HG03039 (cell line): ENCODE results near the gene MLIP.
"Not testable (repeated sequence)": the region's sequence is repeated elsewhere in the genome, so short reads cannot be mapped to it uniquely, and the experiment has no call there.

Source experiments
- ATAC-seq: cut with Tn5 transposase; IDR thresholded peaks from one replicate; pipeline ENCODE4 v1.9.1; 2021; ENCODE audit warnings: mild to moderate bottlenecking, moderate library complexity; ENCODE audit not compliant: unreplicated experiment

The MLIP gene

DNA sequence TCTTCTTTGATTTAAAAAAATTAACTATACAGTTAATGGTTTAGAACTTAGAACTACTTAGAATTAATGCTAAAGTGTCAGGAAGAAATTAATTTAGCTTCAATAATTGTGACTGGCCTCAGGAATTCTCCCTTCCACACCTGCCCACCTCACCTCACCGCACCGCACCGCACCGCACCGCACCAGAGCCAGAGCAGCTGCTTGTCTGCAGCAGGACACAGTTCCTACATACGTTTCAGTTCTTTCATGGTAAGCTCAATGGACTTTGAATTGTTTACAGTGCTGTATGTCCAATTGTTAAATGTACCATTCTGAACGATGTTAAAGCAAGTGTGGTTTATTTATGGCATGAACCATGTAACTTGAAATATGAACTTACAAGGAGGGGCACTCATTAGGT, 98.7 kb downstream of the MLIP start:
- ATAC-seq = not testable (repeated sequence)

GRCh38 chr6:54214286-54214685, 103.0 kb downstream of the MLIP start:
- ATAC-seq = no peak

GRCh38 chr6:54216336-54216735, 105.1 kb downstream of the MLIP start:
- no peak for ATAC-seq

DNA sequence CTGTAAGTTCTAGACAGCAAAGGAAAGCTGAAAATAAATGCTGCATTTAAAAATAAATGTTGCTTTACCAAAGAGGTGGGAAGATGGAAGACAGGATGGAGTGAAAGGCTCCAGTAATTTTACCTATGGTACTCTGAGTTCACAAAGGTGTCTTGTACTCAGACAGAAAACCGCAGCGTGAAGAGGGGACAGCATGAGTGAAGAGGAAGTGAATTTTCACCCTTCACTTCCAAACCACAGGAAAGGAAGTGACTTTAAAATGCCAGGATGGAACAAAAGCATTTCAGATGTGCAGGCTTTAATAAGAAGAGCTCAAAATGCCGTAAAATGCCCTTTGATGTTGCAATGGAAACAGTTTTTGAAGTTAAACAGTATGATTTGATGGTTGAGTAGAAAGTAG, 105.8 kb downstream of the MLIP start:
- ATAC-seq = no peak

DNA sequence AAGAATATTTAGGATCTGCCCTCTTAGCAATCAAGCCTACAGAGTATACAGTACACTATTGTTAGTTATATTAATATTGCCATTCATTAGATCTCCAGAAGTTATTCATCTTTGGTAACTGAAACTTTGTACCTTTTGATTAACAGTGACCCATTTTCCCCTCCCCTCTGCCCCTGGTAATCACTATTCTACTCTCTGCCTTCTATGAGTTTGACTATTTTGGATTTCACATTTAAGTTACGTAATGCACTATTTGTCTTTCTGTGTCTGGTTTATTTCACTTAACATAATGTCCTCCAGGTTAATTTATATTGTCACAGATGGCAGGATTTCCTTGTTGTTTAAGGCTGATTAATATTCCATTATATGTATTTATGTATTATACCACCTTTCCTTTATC, 111.0 kb downstream of the MLIP start:
- ATAC-seq = no peak

- ATAC-seq = no peak
Observed at GRCh38 chr6:54232703-54233102, 121.5 kb downstream of the MLIP start.

DNA sequence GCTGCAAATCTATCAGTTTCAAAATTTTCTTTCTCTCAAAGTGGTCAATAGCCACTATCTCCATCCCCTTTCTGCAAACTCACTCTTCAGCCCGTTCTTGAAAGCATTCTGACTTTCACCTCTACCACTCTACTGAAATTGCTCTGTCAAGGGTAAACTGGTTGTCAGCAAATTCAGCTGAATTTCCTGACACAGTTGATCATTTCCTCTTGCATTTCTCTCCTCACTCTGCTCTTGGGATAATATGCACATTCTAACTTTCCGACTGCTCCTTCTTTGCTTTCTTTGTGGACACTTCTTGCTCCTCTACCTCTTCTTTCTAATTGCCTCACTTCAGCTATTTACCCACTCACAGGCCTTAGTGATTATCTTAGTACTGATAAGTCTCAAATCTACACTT, 123.3 kb downstream of the MLIP start:
- no peak for ATAC-seq

DNA sequence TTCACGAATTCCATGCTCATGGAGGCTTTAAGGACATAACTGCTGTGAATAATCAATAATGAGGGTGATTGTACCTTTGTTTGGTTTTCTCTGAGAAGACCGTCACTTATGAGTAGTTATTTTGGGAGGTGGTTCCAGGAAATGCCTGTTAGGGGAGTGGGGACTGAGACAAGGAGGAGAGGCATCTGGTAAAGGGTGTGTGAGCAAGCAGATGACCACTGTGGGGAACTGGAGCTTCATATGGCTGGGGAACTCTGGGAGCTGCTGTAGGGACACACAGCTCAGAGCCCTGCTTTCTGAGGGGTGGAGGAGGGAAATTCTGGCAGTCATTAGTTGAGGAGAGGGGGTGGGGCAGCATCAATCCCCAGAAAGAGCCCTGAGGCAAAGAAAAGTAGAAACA, 125.7 kb downstream of the MLIP start:
- no peak for ATAC-seq

DNA sequence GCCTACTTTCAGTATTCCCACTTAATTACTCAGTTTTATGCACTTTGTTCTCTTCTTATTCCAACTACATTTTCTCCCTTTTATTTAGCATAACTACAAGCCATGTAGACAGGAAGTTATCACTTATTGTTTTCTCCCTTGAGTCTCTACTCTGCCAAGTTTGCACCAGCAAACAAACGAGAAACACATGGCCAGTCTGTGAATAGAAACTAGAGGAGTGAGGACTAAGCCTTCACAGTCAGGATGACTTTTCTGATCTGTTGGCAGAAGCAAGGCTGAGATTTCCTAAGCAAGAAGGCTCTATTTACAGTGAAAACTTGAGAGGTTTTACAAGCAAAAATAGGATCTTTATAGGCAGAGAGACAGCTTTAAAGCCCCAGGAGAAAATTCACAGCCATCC, 127.2 kb downstream of the MLIP start:
- ATAC-seq = no peak

- ATAC-seq = no peak
Observed at GRCh38 chr6:54243699-54244098, 132.5 kb downstream of the MLIP start.

DNA sequence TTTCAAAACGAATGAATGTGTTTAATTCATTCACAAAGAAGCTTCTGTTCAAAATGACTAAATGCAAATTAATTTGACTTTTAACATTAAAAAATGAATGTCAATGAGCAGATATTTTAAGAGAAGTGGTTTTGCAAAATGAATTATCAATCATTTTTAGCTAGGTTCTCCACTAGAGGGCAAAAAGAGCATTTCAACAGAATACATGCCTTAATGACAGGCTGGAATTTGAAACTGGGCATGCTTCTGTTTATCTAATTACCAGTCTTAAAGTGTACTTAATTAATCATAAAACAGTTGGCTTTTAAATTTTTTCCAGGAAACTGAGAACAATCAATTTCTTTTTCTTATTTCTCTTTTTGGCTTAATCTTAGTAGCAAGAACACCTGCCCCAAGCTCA, 133.2 kb downstream of the MLIP start:
- no peak for ATAC-seq

DNA sequence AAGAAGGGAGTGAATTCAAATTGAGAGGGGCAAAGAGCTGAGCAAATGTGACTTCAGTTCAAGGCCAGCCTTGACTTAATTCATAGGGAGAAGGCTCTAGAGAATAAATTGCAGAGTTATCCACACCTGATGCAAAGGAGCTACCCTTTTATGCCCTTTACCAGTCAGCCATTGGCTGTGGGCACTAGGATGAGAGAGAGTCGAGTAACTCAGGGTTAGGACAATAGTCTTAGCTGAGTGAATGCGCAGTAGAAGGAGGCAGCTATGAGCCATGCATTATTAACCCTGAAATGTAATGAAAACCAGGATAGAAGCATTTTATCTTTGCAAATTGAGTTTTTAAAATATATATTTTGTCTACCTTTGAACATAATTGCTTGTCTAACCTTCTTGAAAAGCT, 134.0 kb downstream of the MLIP start:
- no peak for ATAC-seq

GRCh38 chr6:54248319-54248718, 137.1 kb downstream of the MLIP start:
- ATAC-seq = no peak

GRCh38 chr6:54248994-54249393, 137.8 kb downstream of the MLIP start:
- no peak for ATAC-seq

DNA sequence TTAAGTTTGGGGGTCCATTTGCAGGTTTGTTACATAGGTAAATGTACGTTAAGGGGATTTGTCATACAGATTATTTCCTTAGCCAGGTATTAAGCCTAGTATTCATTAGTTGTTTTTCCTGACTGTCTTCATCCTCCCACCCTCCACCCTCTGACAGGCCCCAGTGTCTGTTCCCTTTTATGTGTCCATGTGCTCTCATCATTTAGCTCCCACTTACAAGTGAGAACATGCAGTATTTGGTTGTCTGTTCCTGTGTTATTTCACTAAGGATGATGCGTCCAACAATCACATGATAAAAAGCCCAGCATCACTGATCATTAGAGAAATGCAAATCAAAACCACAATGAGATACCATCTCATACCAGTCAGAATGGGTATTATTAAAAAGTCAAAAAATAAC, 138.6 kb downstream of the MLIP start:
- not testable (repeated sequence) for ATAC-seq

- ATAC-seq = no peak
Observed at GRCh38 chr6:54252496-54252895, 141.3 kb downstream of the MLIP start.

GRCh38 chr6:54252916-54253315, 141.7 kb downstream of the MLIP start:
- no peak for ATAC-seq

GRCh38 chr6:54254886-54255285, 143.6 kb downstream of the MLIP start:
- no peak for ATAC-seq

GRCh38 chr6:54255886-54256285, 144.6 kb downstream of the MLIP start:
- no peak for ATAC-seq

GRCh38 chr6:54260025-54260424, 148.8 kb downstream of the MLIP start:
- no peak for ATAC-seq

DNA sequence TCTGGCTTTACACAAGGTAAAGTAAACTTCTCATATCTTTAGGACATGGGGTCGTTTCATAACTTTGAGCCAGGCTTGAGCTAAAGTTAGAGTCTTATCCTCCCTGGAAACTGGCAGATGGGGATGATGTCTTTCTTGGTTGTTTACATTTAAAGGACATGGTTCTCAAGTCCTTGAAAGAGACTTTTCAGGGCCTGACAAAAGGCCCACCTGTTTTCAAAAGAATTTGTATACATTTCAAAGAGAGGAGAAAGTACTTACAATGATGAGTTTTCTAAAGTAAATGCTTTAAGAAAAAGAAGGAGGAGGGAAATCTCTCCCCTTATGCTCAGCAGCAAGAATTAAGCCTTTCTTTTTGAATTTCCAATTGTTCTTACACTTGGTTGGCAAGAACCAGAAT, 151.3 kb downstream of the MLIP start:
- no peak for ATAC-seq

DNA sequence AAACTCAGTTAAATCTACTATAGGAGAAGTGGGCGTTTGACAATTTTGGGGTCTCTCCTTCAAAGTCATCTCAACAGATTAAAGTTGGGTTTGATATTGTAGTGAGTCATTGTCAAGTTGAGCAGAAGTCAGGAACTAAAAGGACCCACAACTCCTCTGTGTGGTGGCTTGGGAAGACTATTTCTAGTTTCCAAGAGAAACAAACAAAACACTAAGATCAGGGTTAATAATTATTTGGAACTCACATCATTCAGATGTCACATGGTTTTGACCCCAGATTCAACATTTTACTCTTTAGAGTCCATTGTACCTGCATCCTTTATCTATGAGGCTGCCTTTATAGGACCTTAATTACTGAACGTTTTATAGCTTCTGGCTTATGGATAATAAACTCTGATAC, 151.7 kb downstream of the MLIP start:
- no peak for ATAC-seq

GRCh38 chr6:54264581-54265272, 153.5 kb downstream of the MLIP start:
- no peak for ATAC-seq
